SJCRH30 (cell line): ENCODE measurements around the gene SBF2. TPM values are rescaled to one million over a fixed set of nuclear protein-coding genes. Genes with fewer than 3 reads are reported as not detected.
"Not testable (repeated sequence)": the region's sequence is repeated elsewhere in the genome, so short reads cannot be mapped to it uniquely, and the experiment has no call there.

Source experiments
- DNase-seq, 2 experiments: peaks; one replicate each; pipeline ENCODE4 v3.0.0-alpha.2; 2015 to 2020
- H3K27ac ChIP-seq: fragments of 250-450 bp; sonication (Bioruptor Pico); 2 replicates; pipeline ENCODE4 v1.5.1; 2020; ENCODE audit warnings: mild to moderate bottlenecking, moderate library complexity
- H3K27me3 ChIP-seq: fragments of 250-450 bp; sonication (Bioruptor Pico); 2 replicates; pipeline ENCODE4 v1.5.1; 2020; ENCODE audit warnings: mild to moderate bottlenecking, moderate library complexity
- H3K36me3 ChIP-seq: fragments of 250-450 bp; sonication (Bioruptor Pico); 2 replicates; pipeline ENCODE4 v1.5.1; 2020; ENCODE audit warnings: mild to moderate bottlenecking, moderate library complexity
- H3K4me1 ChIP-seq: fragments of 250-450 bp; sonication (Bioruptor Pico); 2 replicates; pipeline ENCODE4 v1.5.1; 2020; ENCODE audit warnings: mild to moderate bottlenecking, moderate library complexity
- H3K4me3 ChIP-seq: fragments of 250-450 bp; sonication (Bioruptor Pico); 2 replicates; pipeline ENCODE4 v1.5.1; 2020; ENCODE audit warnings: mild to moderate bottlenecking, moderate library complexity
- H3K9me3 ChIP-seq: fragments of 250-450 bp; sonication (Bioruptor Pico); replicated peaks from 2 replicates; pipeline ENCODE4 v1.5.1; 2020; ENCODE audit warnings: mild to moderate bottlenecking, moderate library complexity
- total RNA-seq: library from RNA; depleted of rRNA; stranded (reverse); fragments of >200 nt; shearing (Covaris generic); gene quantifications from 2 replicates; pipeline ENCODE4 v1.2.3, GENCODE V29; 2014

Gene SBF2
- total RNA-seq, 1 experiment from 2014 or later, result 34.7 TPM

GRCh38 chr11:9903579-9903978, 390.4 kb downstream of the SBF2 start:
- H3K4me1 ChIP-seq, result peaks cover 25% of the 10 kb centered on the region
- peaks cover 3% of the 10 kb centered on the region; the same call in 1 of the 2 replicates for H3K36me3 ChIP-seq
- H3K4me3 ChIP-seq, result no peak overlapping the region
- H3K27me3 ChIP-seq, result no peaks in the 10 kb centered on the region
- DNase-seq, result no peak
- H3K9me3 ChIP-seq, result no peaks in the 10 kb centered on the region
- no peak overlapping the region for H3K27ac ChIP-seq

GRCh38 chr11:9901943-9902342, 392.1 kb downstream of the SBF2 start:
- Histone ChIP-seq H3K27ac (no peak overlapping the region), H3K27me3 (no peaks in the 10 kb centered on the region), H3K36me3 (no peaks in the 10 kb centered on the region), H3K9me3 (no peaks in the 10 kb centered on the region), H3K4me3 (no peak overlapping the region), H3K4me1 (peaks cover 20% of the 10 kb centered on the region)
- DNase-seq, result no peak

GRCh38 chr11:9900253-9900652, 393.8 kb downstream of the SBF2 start:
- not testable (repeated sequence) for H3K36me3 ChIP-seq, H3K4me3 ChIP-seq, H3K9me3 ChIP-seq, H3K27ac ChIP-seq, H3K4me1 ChIP-seq, H3K27me3 ChIP-seq
- peak in 1 of 2 experiments; percentile 13 for DNase-seq

DNA sequence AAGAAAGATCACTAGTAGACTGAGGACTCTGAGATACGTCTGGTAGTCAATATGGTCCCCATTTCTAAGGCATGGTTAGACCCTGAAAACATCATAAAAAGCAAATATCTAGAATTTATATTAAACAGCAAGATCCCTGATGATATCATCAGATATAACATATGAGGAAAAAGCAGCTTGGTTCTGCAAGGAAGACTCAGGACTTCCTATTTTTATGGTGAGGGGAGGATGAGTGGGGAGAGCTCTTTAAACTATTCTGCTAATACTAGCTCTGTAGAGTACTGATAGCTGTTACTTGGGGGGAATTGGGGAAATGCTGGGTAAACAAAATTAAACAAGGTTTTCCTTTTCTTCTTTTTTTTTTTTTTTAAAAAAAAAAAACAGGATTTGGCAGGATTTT, 394.3 kb downstream of the SBF2 start:
- no peaks in the 10 kb centered on the region for H3K36me3 ChIP-seq
- no peaks in the 10 kb centered on the region for H3K9me3 ChIP-seq
- H3K4me3 ChIP-seq, result no peak overlapping the region
- H3K27ac ChIP-seq, result no peak overlapping the region
- DNase-seq, result no peak
- H3K4me1 ChIP-seq, result no peaks in the 10 kb centered on the region; the same call in 1 of the 2 replicates
- H3K27me3 ChIP-seq, result no peaks in the 10 kb centered on the region

DNA sequence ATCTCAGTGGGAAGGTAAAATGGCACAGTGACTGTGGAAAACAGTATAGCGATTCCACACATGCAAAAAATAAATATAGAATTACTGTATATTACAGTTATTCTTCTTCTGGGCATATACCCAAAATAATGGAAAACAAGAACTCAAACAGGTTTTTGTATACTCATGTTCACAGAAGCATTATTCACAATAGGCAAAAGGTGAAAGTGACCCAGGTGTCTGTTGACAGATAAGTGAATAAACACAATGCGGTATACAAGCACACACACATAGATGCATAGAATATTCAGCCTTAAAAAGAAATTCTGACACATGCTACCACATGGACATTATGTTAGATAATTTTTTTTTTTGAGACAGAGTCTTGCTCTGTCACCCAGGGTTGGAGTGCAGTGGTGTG, 397.1 kb downstream of the SBF2 start:
- Histone ChIP-seq H3K36me3 (no peaks in the 10 kb centered on the region), H3K4me3 (no peak overlapping the region), H3K27ac (no peak overlapping the region), H3K9me3 (no peaks in the 10 kb centered on the region), H3K27me3 (no peaks in the 10 kb centered on the region), H3K4me1 (no peaks in the 10 kb centered on the region; the same call in 1 of the 2 replicates)
- no peak for DNase-seq

DNA sequence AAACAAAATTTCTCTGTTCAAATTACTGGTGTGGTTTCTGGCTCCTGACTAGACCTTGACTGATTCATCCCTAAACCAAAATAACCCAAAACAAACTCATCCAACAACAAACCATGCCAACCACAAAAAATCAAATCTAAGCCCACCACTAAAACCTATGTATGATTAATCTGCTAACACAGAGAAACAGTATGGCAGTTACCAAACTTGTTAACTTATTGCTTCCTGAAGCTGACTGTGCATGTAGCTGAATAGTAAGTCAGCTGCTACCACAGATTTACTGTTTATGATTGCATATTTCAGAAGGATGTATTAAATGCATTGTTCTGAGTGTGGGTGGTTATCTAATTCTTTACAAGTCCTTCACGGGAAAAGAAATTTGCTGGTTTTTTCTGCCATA, 399.0 kb downstream of the SBF2 start:
- Histone ChIP-seq H3K4me3 (no peak overlapping the region), H3K4me1 (no peaks in the 10 kb centered on the region), H3K27me3 (no peaks in the 10 kb centered on the region), H3K27ac (no peak overlapping the region), H3K36me3 (no peaks in the 10 kb centered on the region), H3K9me3 (no peaks in the 10 kb centered on the region)
- no peak for DNase-seq

GRCh38 chr11:9893474-9893873, 400.5 kb downstream of the SBF2 start:
- peak; percentile 7 to 26 for DNase-seq
- Histone ChIP-seq H3K9me3 (no peaks in the 10 kb centered on the region), H3K27me3 (no peaks in the 10 kb centered on the region), H3K36me3 (no peaks in the 10 kb centered on the region), H3K4me1 (no peaks in the 10 kb centered on the region), H3K4me3 (no peak overlapping the region), H3K27ac (no peak overlapping the region)

DNA sequence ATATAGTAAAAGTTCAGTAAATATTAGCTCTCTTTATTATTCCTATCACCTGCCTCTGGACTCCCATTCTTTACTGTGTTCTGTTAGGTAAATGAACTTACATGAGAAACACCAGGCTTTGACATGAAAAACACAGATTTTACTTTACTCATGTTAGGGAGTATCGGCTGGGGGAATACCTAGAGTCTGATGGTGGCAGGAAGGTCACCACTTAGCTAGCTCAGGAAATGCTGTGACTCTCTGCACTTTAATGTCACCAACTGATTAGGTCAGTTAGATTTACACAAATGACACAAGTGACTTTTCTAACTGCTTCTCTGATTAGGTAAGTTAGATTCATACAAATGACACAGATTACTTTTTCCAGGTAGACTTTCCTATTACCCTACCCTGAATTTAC, 405.1 kb downstream of the SBF2 start:
- Histone ChIP-seq H3K4me3 (no peak overlapping the region), H3K9me3 (no peaks in the 10 kb centered on the region), H3K27ac (no peak overlapping the region), H3K27me3 (no peaks in the 10 kb centered on the region), H3K4me1 (no peaks in the 10 kb centered on the region), H3K36me3 (no peaks in the 10 kb centered on the region)
- no peak for DNase-seq

DNA sequence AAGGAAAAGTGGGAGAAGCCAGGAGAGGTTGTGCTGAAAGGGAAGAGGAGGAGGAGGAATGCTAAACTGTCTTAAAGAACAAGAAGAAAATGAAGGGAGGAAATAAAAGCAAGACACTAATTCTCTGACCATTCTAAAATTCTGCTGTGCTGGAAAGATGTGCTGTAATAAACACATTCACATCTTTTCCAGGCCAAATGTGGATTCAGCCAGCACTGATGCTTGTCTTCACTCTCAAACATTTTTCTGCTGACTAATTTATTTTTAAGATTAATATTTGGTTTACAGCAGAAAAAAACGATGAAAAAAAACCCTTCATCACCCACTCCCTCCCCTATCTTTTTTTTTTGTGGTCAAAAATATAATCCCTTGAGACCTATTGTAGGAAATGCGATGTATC, 406.5 kb downstream of the SBF2 start:
- H3K4me1 ChIP-seq, result no peaks in the 10 kb centered on the region

DNA sequence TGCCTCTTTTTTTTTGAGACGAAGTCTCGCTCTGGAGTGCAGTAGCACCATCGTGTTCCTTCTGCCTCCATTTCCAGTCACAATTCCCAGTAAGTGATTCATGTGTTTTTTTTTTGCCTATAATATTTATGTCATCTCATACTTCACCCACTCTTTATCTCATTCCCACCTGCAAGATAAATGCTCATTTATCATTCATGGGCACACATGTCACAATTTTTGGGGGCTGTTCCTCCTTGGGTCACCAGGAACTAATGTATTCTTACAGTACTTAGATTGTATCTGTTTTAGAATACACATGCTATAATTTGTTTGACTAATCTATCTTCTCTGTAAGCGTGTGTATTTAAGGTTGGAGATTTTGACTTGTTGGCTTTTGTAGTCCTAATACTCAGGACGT, 407.4 kb downstream of the SBF2 start:
- Histone ChIP-seq H3K4me1 (no peaks in the 10 kb centered on the region), H3K36me3 (0 out of 2 replicates have a peak, but pooled peaks cover 2% of the 10 kb centered on the region), H3K27me3 (no peaks in the 10 kb centered on the region), H3K27ac (no peak overlapping the region), H3K4me3 (no peak overlapping the region), H3K9me3 (no peaks in the 10 kb centered on the region)
- DNase-seq, result no peak

More for the DNA sequence above, 406.5 kb downstream of the SBF2 start:
- H3K4me3 ChIP-seq, result no peak overlapping the region
- H3K27ac ChIP-seq, result no peak overlapping the region
- no peaks in the 10 kb centered on the region for H3K27me3 ChIP-seq
- H3K36me3 ChIP-seq, result no peaks in the 10 kb centered on the region
- DNase-seq, result no peak
- no peaks in the 10 kb centered on the region for H3K9me3 ChIP-seq

DNA sequence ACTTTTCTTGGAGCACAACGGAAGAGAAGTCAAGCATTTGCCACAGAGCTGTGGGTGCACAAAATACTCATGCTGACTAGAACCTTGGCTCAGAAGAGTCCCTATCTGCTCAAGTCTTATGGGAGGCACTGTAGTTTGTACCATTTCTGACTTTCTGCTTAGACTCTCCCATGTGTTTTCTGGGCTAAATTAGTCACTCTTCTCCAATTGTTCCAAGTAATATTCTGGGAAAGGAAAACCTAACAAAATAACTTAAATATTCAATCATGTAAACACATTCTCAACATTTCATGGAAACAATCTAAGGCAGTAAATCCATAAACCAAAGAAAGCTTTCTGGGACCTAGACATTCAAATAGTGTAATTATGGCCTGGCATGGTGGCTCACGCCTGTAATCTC, 409.4 kb downstream of the SBF2 start:
- Histone ChIP-seq H3K9me3 (no peaks in the 10 kb centered on the region), H3K4me3 (no peak overlapping the region), H3K4me1 (no peaks in the 10 kb centered on the region; the same call in 1 of the 2 replicates), H3K36me3 (0 out of 2 replicates have a peak, but pooled peaks cover 2% of the 10 kb centered on the region), H3K27me3 (no peaks in the 10 kb centered on the region), H3K27ac (no peak overlapping the region)
- DNase-seq, result no peak

- H3K36me3 ChIP-seq, result 0 out of 2 replicates have a peak, but pooled peaks cover 2% of the 10 kb centered on the region
- H3K27me3 ChIP-seq, result no peaks in the 10 kb centered on the region
- no peak for DNase-seq
- no peaks in the 10 kb centered on the region; the same call in 1 of the 2 replicates for H3K9me3 ChIP-seq
- H3K4me1 ChIP-seq, result peaks cover 5% of the 10 kb centered on the region; the same call in 1 of the 2 replicates
- no peak overlapping the region for H3K27ac ChIP-seq
- no peak overlapping the region for H3K4me3 ChIP-seq
Measured at GRCh38 chr11:9880657-9881056, 413.4 kb downstream of the SBF2 start.

DNA sequence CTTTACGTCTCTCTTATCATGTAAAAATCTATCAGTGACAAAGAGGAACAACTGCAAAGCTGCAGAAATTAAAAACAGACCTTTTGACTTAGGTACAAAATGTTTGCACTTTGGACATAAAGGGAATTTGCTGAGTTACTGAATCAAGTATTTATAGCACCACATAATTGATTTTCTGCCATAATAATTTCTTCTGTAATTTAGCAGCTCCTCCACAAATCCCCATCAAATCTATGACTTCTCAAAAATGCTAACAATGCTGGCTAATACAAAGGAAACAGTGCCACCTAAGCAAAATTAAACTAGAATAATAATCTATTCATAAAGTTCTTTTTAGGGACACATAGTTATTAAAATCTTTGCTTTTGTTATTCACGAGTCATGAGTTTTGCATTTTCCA, 415.1 kb downstream of the SBF2 start:
- H3K9me3 ChIP-seq, result no peaks in the 10 kb centered on the region; the same call in 1 of the 2 replicates
- H3K27ac ChIP-seq, result no peak overlapping the region; the same call in 1 of the 2 replicates
- H3K36me3 ChIP-seq, result 0 out of 2 replicates have a peak, but pooled peaks cover 2% of the 10 kb centered on the region
- H3K27me3 ChIP-seq, result no peaks in the 10 kb centered on the region
- H3K4me3 ChIP-seq, result no peak overlapping the region
- H3K4me1 ChIP-seq, result peaks cover 5% of the 10 kb centered on the region; the same call in 1 of the 2 replicates
- DNase-seq, result no peak

DNA sequence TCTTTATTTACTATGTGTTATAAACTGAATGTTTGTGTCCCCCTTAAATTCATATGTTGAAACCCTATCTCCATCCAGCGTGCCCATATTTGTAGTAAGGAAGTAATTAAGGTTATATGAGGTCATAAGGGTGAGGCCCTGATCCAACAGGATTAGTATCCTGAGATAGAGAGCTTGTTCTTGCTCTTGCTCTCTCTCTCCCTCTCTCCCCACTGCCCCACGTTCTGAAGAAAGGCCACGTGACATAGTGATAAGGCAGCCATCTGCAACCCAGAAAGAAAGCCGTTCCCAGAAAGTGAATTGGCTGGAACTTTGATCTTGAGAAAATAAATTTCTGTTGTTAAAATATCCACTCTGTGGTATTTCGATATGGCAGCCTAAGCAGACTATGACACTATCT, 417.7 kb downstream of the SBF2 start:
- no peak for DNase-seq

DNA sequence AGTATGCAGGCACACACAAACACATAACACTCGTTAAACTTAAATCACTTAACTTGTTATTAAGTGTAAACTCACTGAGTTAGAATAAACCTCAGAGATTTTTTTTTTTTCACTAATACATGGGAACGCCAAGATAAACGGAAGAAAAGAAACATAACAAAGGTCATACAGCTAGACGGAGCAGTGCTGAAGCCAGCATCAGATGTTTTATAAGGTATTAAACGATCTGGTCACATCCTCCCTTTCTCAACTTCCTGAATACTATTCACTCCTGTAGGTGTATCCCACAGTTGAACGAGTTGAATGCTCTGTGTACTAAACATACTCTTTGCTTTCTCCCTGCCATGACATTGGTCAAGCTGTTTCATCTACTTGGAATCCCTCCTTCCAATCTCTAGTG, 418.2 kb downstream of the SBF2 start:
- DNase-seq, result no peak
- peaks cover 5% of the 10 kb centered on the region; the same call in 1 of the 2 replicates for H3K4me1 ChIP-seq
- H3K4me3 ChIP-seq, result no peak overlapping the region
- H3K27me3 ChIP-seq, result no peaks in the 10 kb centered on the region
- H3K27ac ChIP-seq, result no peak overlapping the region
- H3K9me3 ChIP-seq, result peaks cover 8% of the 10 kb centered on the region
- no peaks in the 10 kb centered on the region for H3K36me3 ChIP-seq

More for the DNA sequence above, 417.7 kb downstream of the SBF2 start:
- H3K9me3 ChIP-seq, result peaks cover 8% of the 10 kb centered on the region
- no peak overlapping the region for H3K4me3 ChIP-seq
- no peaks in the 10 kb centered on the region for H3K36me3 ChIP-seq
- H3K27ac ChIP-seq, result no peak overlapping the region
- H3K4me1 ChIP-seq, result peaks cover 5% of the 10 kb centered on the region; the same call in 1 of the 2 replicates
- no peaks in the 10 kb centered on the region for H3K27me3 ChIP-seq

DNA sequence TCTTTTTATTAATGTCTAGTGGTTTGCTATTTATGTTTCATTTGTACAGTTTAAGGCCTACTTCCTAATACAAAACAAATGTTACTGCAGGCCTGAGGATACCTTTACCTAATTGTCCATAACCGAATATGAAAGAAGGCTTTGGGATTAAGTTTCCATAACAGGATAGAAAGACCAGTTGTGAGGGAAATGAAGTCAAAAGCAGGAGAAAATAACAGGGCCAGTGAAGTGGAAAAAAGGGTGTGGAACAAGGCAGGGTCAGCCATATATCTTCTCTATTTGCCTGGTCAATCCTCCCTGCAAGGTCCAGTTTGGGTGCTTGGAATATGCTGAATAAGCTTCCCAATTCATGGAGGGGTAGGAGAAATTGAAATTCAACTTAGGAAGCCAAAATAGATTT, 418.6 kb downstream of the SBF2 start:
- DNase-seq, result no peak
- no peak overlapping the region for H3K27ac ChIP-seq

More for the DNA sequence above, 418.6 kb downstream of the SBF2 start:
- no peak overlapping the region for H3K4me3 ChIP-seq
- peaks cover 8% of the 10 kb centered on the region for H3K9me3 ChIP-seq
- H3K4me1 ChIP-seq, result peaks cover 5% of the 10 kb centered on the region; the same call in 1 of the 2 replicates
- no peaks in the 10 kb centered on the region for H3K27me3 ChIP-seq
- no peaks in the 10 kb centered on the region for H3K36me3 ChIP-seq
